GM18867 (cell line): Measurements from ENCODE around the gene ORAI1.
A peak's percentile ranks its signal among the peaks of the same experiment; 100 is the strongest.
"Not testable (repeated sequence)": the region's sequence is repeated elsewhere in the genome, so short reads cannot be mapped to it uniquely, and the experiment has no call there.

Experiments used
- ATAC-seq: cut with Tn5 transposase; IDR thresholded peaks from one replicate; pipeline ENCODE4 v1.9.1; 2021; ENCODE audit warnings: mild to moderate bottlenecking, moderate library complexity; ENCODE audit not compliant: unreplicated experiment

The ORAI1 gene

DNA sequence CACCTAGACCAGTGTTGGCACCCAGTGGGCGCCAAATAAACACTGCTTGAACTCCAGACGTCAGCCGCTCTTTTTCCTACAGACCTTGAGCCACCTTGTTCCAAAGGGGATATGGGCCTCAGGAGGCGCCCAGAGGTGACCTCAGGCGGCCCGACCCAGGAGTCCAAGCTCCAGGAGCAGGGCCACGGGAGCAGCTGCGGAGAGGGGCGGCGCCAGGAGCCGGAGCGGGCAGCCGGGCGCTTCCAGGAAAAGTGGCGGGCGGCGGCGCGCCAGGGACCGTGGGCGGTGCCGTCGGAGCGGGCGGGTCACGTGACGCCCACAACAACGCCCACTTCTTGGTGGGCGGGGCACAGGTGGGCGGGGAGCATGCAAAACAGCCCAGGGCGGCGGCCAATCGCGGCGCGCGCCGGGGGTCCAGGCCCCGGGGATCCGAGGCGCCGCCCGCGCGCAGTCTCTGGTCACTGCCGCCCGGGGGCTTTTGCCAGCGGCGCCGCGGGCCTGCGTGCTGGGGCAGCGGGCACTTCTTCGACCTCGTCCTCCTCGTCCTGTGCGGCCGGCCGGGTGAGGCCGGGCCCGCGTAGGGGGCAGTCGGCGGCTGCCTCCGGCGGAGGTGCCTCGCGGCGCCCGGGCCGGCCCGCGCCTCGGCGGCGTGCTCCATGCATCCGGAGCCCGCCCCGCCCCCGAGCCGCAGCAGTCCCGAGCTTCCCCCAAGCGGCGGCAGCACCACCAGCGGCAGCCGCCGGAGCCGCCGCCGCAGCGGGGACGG lies at the start of gene ORAI1:
Gene ORAI1 (plus strand): TSS at position 444 of the 766 bp plus-strand sequence.
- ATAC-seq: peak; percentile 70

GRCh38 chr12:121576851-121577391 lies 49.4 kb upstream of the ORAI1 start:
- no peak for ATAC-seq

- ATAC-seq: no peak
These were observed 48.7 kb upstream of the ORAI1 start for GRCh38 chr12:121577443-121578180.

- ATAC-seq: no peak
These were observed 47.8 kb upstream of the ORAI1 start for GRCh38 chr12:121578230-121579189.

GRCh38 chr12:121579190-121579791 lies 47.0 kb upstream of the ORAI1 start:
- ATAC-seq: no peak

DNA sequence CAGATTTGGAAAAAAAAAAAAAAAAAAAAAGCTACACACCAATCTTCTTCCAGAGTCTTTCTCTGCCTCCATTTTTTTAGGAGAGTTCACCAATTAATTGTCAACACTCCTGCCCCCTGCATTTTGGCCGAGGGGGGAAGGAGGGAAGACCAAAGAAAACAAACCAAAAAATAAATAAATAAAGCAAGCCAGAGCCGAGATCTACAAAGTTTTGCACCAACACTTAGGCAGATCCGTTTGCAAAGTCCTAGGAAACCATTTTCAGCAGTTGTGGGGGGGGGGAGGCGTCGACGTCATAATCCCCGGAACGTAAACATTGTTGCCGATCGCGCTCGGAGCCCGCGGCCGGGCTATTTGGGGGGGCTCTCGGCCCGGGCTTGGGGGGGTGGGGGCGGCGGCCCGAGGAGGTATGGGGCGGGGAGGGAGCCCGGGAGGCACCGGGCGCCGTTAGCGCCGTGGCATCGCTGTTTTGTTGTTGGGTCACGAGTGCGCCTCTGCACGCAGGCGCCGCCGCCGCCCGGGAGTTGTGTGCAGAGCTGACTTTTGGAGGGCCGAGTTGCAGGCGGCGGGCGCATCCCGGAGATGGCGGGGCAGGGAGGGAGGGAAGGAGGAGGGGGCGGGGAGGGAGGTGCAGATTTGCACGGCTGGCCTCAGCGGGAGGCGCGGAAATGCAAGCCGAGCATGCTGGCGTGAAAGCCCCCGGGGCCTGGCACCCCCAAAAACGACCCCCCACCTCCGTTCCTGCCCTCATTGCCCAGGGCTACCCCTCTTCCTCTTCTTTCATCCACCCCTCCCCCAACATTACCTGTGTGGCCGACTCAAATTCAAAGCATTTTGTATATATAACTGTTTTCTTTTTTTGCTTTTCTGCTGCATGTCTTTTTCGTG lies 46.1 kb upstream of the ORAI1 start:
- no peak for ATAC-seq

DNA sequence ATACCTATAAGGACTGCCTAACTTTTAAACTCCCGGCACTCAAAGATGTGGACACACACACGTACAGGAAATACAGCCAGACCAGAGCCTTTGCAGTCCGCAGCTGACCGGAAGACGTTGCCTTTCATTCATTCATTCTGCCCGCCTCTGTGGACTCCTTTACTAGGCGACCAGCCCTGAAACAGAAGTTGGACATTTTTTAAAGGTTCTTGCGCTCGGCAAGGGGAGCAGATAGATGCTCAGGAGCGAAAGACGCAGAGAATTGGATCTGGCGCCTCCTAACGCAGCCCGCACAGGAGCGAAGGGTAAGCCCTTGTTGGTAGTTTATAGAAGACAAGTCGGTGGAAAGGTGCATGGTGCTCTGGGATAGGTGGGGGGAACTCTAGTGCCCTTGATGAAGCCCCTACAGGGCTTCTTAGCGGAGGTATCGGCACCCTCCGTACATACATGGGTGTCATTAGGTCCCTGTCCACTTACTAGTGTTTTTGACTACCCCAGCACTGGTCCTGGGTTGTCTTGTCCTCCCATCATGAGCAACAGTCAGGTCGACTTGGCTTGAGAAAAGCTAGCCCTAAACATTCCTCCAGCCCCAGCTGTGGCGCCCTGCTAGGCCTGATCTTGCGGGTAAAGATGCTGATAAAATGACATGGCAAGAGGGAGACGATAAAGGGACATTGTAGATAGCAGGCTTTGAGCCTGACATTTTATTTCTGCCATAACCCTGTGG lies 45.2 kb upstream of the ORAI1 start, which contains the start of gene KDM2B:
Gene KDM2B (minus strand): TSS at position 65 of the 727 bp plus-strand sequence. CDS start 112 bp downstream, outside the sequence.
- ATAC-seq: no peak

GRCh38 chr12:121581686-121582429 lies 44.5 kb upstream of the ORAI1 start:
- no peak for ATAC-seq

DNA sequence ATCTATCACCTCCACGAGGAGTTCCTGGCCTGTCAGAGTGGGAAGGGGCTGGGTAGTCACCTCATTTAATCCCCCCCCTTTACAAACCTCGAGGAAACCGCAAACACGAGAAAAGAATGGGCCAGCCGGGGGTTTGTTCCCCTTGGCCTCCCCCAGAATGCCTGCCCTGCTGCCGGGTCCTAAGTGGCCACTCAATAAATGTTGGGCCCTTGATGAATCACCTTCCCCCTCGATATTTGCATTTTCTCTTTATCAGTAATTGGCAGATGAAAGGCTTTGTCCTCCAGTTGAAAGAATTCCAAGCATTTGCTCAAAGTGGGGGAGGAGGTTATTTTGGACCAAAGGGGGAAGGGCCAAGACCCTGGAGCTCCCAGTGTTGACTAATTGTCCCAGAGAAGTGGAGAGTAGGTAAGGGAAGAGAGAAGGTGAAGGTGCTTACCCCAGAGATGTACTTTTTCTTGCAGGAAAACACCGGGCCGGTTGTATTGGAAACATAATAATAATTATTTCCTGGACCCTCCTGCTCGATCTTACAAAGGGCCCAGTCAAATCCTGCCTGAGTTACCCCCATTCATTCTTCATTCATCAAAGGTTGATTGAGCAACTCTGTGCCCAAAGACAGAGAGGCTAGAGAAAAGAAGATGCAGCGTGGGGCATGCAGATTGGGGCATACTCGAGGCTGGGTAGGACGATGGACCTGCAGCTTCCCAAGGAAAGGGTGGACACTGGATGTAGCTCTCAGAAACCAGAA lies 43.6 kb upstream of the ORAI1 start:
- ATAC-seq: no peak

GRCh38 chr12:121583334-121583661 lies 43.0 kb upstream of the ORAI1 start:
- ATAC-seq: not testable (repeated sequence)

- ATAC-seq: not testable (repeated sequence)
These were observed 41.4 kb upstream of the ORAI1 start for GRCh38 chr12:121584885-121585284.

DNA sequence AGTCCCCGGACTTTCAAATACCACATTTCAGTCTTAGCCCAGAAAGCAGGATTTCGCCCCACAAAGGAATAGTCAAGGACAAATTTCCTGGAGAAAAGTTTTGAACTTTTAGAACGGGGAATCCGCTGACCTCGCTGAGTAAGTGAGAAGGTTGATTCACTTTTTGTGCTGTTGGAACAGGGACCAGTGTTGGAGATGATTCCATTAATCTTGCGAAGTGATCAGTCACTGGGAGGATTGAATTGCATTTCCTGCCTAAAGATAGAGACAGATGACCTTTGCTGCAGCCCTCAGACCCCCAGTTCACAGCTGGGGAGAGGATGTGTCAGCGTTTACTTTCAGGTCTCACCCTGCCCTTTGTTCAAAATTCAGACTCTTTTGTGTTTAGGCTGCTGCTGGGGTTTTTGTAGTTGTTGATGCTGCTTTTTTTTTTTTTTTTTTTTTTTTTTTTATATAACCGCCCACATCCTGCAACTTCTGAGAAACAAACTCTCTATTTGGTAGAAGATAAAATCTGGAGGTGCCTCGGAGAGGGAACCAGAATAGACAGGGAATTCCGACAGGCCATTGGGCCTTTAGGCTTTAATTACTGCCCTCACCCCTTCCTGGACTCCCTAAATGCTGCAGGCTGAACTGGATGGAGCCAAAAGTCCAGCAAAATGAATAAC lies 35.7 kb upstream of the ORAI1 start:
- peak; percentile 55 for ATAC-seq

GRCh38 chr12:121592320-121592719 lies 34.0 kb upstream of the ORAI1 start:
- ATAC-seq: no peak

DNA sequence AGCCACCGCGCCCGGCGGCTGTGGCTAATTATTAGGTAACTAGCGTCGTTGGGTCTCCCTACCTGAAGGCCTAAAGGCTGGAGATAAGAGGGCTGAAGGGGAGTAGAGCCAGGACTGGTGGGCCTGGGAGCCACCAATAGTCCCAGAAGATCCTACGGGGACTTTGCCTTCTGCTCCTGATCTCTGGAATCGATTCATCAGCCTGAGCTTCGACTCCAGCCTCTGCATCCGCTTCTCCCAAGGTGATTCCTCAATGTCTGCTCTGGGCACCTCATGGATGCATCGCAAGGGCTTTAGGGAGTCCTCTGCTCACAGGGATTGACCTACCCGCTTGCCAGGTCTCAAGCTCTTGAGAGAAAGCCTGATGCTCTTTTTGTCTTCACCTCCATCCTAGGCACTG lies 30.8 kb upstream of the ORAI1 start:
- no peak for ATAC-seq

DNA sequence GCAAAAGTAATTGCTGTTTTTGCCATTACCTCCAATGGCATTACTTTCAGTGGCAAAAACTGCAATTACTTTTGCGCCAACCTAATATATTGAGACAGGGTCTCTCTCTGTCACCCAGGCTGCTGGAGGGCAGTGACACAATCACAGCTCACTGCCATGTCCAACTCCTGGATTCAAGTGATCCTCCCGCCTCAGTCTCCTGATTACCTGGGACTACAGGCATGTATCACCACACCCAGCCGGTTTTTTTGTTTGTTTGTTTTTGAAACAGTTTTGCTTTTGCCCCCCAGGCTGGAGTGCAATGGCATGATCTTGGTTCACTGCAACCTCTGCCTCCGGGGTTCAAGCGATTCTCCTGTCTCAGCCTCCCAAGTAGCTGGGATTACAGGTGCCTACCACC lies 29.8 kb upstream of the ORAI1 start:
- ATAC-seq: no peak

DNA sequence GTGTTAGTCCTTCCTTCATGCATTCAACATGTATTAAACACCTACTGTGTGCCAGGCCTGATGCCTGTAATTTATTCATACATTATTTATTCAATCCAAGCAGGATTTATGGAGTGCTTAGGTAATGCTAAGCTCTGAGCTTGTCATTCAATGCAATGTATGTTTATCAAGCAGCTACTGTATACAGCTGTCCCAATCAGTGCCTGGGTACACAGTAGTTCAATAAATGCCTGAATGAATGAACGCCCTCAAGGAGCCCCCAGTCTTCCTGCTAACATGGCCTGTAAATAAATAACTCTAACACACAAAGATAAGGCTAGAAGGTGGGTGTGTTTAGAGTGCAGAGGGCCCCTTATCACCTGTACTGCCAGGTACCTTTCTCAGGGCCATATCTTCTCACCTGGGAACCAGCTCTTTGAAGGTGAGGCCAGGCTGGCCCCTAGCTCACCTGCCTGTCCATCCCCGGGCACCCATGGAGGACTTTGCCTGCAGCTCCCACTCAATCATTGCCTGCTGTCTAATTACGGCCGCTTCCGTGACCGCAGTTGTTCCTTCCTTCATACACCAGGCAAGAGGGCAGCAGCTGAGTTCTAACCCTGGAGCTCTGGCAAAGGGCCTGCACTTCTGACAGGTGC lies 25.5 kb upstream of the ORAI1 start:
- ATAC-seq: no peak
